HG03039 (cell line): ENCODE results near the gene C2orf49.
A peak's percentile ranks its signal among the peaks of the same experiment; 100 is the strongest.

ENCODE experiments used
- ATAC-seq: cut with Tn5 transposase; IDR thresholded peaks from one replicate; pipeline ENCODE4 v1.9.1; 2021; ENCODE audit warnings: mild to moderate bottlenecking, moderate library complexity; ENCODE audit not compliant: unreplicated experiment

The C2orf49 gene

GRCh38 chr2:105398336-105399206, 61.2 kb downstream of the C2orf49 start, which contains the start of gene FHL2:
Gene FHL2, minus strand, starts transcription at chr2:105399051. Its CDS starts 12,535 bp downstream, at chr2:105386516.
- peak; percentile 94 for ATAC-seq
